Karpas-422 (cell line): ENCODE results near the gene BRMS1L. TPM values are rescaled to one million over a fixed set of nuclear protein-coding genes. Genes with fewer than 3 reads are reported as not detected.
"Not testable (repeated sequence)": the region's sequence is repeated elsewhere in the genome, so short reads cannot be mapped to it uniquely, and the experiment has no call there.

Experiments
- DNase-seq: peaks from one replicate; pipeline ENCODE4 v3.0.0-alpha.2; 2015
- H2AFZ ChIP-seq: fragments of 200-600 bp; sonication (generic); 2 replicates; pipeline ENCODE4 v1.6.1; 2014; ENCODE audit warnings: antibody characterized with exemption, low read length, mixed read lengths
- H3K27ac ChIP-seq: fragments of 200-600 bp; sonication (generic); 2 replicates; pipeline ENCODE4 v1.5.1; 2014; ENCODE audit warnings: mild to moderate bottlenecking, low read length, moderate library complexity
- H3K27me3 ChIP-seq: fragments of 200-600 bp; sonication (generic); 2 replicates; pipeline ENCODE4 v1.6.1; 2014; ENCODE audit warnings: low read length, mixed read lengths
- H3K36me3 ChIP-seq: fragments of 200-600 bp; sonication (generic); 2 replicates; pipeline ENCODE4 v1.6.1; 2014; ENCODE audit warnings: low read length, mixed read lengths; ENCODE audit not compliant: insufficient read depth
- H3K4me1 ChIP-seq: fragments of 200-600 bp; sonication (generic); 2 replicates; pipeline ENCODE4 v1.6.1; 2014; ENCODE audit warnings: mild to moderate bottlenecking, low read length, mixed read lengths
- H3K4me2 ChIP-seq: fragments of 200-600 bp; sonication (generic); 2 replicates; pipeline ENCODE4 v1.6.1; 2014; ENCODE audit warnings: low read length, low read depth, mild to moderate bottlenecking; ENCODE audit not compliant: poor library complexity, severe bottlenecking
- H3K4me3 ChIP-seq: fragments of 200-600 bp; sonication (generic); 2 replicates; pipeline ENCODE4 v1.5.1; 2014; ENCODE audit warnings: mild to moderate bottlenecking, antibody characterized with exemption, low read length, mixed read lengths
- H3K79me2 ChIP-seq: fragments of 200-600 bp; sonication (generic); 2 replicates; pipeline ENCODE4 v1.6.1; 2014; ENCODE audit warnings: mild to moderate bottlenecking, low read length, mixed read lengths
- H3K9ac ChIP-seq: fragments of 200-600 bp; sonication (generic); 2 replicates; pipeline ENCODE4 v1.6.0; 2014; ENCODE audit warnings: low read length
- H3K9me2 ChIP-seq: fragments of 200-600 bp; sonication (generic), shearing (Covaris generic); replicated peaks from 2 replicates; pipeline ENCODE4 v1.6.0; 2014; ENCODE audit warnings: mild to moderate bottlenecking, low read length, moderate library complexity; ENCODE audit not compliant: insufficient read depth
- H3K9me3 ChIP-seq: fragments of 300-700, 200-600 bp; sonication (generic); 2 replicates; pipeline ENCODE4 v1.6.1; 2014; ENCODE audit warnings: low read length, mixed read lengths
- H4K20me1 ChIP-seq: fragments of 200-600 bp; sonication (generic); 2 replicates; pipeline ENCODE4 v1.6.1; 2014; ENCODE audit warnings: mild to moderate bottlenecking, antibody characterized with exemption, low read length, low read depth; ENCODE audit not compliant: insufficient read depth
- total RNA-seq: library from RNA; depleted of rRNA; stranded (reverse); fragments of >200 nt; shearing (Covaris generic); gene quantifications from 2 replicates; pipeline ENCODE4 v1.2.3, GENCODE V29; 2014; ENCODE audit warnings: low replicate concordance

The BRMS1L gene
- total RNA-seq, 1 experiment from 2014 or later: 22.7 TPM

DNA sequence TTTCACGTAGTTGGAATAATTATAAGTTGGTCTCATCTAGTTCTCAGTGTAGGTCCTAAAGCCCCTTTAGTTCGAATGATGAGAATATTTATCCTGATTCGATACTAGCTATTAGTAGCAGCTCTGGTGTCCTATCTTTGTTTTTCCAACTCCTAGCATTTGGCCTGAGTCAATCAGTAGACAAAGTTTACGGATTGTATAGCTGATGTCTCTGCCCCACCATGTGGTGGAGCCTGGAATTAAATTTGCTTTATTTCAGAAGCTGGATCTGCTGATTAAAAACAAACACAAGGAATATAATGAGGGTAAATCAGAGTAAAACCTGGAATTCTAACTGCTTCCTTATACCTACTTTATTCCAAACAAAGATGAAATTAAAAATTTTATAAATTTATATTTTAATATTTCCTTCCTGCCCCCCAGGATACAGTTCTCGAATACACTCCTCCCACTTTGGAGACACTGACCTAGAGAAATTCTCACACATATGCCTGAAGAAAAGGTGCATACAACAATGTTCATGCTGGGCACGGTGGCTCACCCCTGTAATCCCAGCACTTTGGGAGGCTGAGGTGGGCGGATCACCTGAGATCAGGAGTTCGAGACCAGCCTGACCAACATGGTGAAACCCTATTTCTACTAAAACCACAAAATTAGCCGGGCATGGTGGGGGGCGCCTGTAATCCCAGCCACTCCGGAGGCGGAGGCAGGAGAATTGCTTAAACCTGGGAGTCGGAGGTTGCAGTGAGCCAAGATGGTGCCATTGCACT is 7.6 kb upstream of the BRMS1L start:
- Histone ChIP-seq H3K9ac (no peak overlapping the region), H4K20me1 (no peaks in the 10 kb centered on the region), H3K9me3 (no peaks in the 10 kb centered on the region), H2AFZ (no peak overlapping the region), H3K4me1 (peaks cover 12% of the 10 kb centered on the region), H3K4me3 (no peak overlapping the region), H3K9me2 (no peaks in the 10 kb centered on the region), H3K4me2 (no peak overlapping the region), H3K27me3 (no peaks in the 10 kb centered on the region), H3K79me2 (no peaks in the 10 kb centered on the region), H3K36me3 (no peaks in the 10 kb centered on the region), H3K27ac (no peak overlapping the region)
- DNase-seq: peak; percentile 86

DNA sequence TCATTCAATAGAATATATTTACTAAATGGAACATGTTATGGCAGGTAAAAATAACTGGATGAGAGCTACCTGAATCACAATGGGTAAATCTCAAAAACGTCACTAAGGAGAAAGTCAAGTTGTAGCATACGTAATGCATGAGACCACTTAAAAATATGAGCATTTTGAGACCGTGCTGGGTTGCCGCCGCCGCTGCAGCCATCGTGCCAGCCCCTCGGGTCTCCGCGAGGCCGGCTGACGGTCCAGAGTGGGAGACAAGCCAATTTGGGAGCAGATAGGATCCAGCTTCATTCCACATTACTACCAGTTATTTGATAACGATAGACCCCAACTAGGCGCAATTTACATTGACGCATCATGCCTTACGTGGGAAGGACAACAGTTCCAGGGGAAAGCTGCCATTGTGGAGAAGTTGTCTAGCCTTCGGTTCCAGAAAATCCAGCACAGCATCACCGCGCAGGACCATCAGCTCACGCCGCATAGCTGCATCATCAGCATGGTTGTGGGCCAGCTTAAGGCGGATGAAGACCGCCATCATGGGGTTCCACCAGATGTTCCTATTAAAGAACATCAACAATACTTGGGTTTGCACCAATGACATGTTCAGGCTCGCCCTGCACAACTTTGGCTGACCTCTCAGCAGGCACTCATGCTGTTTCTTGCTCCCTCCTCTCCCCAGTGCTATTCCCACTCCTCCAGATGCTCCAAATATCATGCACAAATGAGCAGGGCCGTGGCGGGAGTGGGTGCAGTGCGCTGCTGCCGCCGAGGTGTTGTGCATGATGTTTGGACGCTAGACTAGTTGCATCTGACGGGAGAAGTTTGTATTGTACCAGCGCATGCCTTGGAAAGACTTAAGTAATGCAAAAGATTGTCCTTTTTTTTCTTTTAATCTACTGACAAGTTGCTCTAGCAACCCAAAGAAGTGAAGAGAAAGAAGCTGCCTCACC is 6.3 kb upstream of the BRMS1L start:
- H3K9ac ChIP-seq: no peak overlapping the region
- no peaks in the 10 kb centered on the region for H4K20me1 ChIP-seq
- no peaks in the 10 kb centered on the region for H3K9me3 ChIP-seq
- no peaks in the 10 kb centered on the region for H3K79me2 ChIP-seq
- no peak overlapping the region for H3K4me3 ChIP-seq
- no peaks in the 10 kb centered on the region for H3K27me3 ChIP-seq
- H2AFZ ChIP-seq: no peak overlapping the region
- no peak overlapping the region for H3K4me2 ChIP-seq
- no peaks in the 10 kb centered on the region for H3K9me2 ChIP-seq
- H3K27ac ChIP-seq: no peak overlapping the region
- no peak for DNase-seq
- peaks cover 12% of the 10 kb centered on the region for H3K4me1 ChIP-seq
- no peaks in the 10 kb centered on the region for H3K36me3 ChIP-seq

DNA sequence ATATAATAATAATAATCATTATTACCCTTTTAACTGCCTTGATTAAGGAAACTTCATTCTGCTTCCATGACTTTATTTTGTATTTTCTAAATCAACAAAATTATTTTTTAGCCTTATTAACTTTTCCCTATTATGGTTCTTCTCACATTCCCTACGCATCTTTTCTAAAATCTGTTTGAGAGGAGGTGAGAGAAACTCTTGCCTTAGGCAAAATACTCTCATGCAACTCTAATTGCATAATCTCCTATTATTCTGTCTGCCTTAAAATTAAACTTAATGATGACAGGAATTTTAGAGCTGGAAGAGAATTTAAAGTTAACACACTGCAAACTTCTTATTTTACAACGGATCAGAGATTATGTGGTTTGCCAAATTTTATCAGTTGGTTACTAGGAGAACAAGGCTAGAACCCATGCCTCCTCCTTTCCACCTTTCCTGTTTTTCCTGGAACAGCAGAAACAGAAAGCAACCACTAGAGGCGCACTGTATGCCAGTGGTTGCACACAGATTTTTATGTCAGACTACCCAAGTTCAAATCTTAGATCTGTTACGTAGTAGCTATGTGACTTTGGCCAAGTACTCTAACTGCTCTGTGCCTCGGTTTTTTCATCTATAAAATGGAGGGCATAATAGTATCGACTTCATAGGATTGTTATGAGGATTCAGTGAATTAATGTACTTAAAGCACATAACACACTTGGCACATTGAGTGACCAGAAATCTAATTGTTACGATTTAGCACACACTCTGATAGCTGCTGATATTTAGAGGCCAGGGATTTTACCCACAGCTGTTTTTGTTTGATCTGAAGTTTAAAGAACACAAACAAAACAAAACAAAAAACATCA is 4.3 kb upstream of the BRMS1L start:
- peaks cover 5% of the 10 kb centered on the region for H3K79me2 ChIP-seq
- H3K9me3 ChIP-seq: no peaks in the 10 kb centered on the region
- no peak overlapping the region for H3K4me3 ChIP-seq
- no peaks in the 10 kb centered on the region for H3K36me3 ChIP-seq
- no peak overlapping the region for H3K27ac ChIP-seq
- H3K27me3 ChIP-seq: no peaks in the 10 kb centered on the region
- H3K9ac ChIP-seq: peak overlapping the region; percentile 25; the same call in 1 of the 2 replicates
- peak overlapping the region; percentile 76 for H2AFZ ChIP-seq
- peaks cover 17% of the 10 kb centered on the region for H3K4me1 ChIP-seq
- DNase-seq: peak; percentile 82
- H4K20me1 ChIP-seq: no peaks in the 10 kb centered on the region
- H3K4me2 ChIP-seq: peak overlapping the region; percentile 24
- H3K9me2 ChIP-seq: no peaks in the 10 kb centered on the region

DNA sequence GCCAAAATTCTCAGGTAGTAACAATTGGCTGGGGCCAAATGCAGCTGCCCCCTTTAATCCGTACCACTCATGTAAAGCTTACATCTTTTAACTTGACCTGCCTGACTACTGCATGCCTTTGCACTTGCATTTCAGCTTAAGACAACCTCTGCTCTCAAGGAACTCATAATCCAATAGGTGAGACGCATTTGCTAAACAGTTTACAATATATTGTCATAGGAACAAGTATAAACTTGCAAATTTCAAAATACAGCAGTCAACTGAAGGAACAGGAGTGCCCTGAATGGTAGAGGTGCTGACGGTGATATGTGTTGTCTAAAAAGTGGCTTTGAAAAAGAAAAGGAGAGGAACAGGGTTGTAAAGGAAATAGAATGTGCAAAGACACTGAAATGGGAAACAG is 3.6 kb upstream of the BRMS1L start:
- Histone ChIP-seq H3K27ac (no peak overlapping the region), H3K9me3 (no peaks in the 10 kb centered on the region), H3K9me2 (no peaks in the 10 kb centered on the region), H3K4me3 (no peak overlapping the region), H4K20me1 (no peaks in the 10 kb centered on the region; the same call in 1 of the 2 replicates), H3K9ac (0 out of 2 replicates have a peak overlapping the region, but pooled peaks have one; percentile 25), H3K36me3 (no peaks in the 10 kb centered on the region), H3K4me1 (peaks cover 21% of the 10 kb centered on the region), H3K4me2 (peak overlapping the region; percentile 24), H3K79me2 (peaks cover 12% of the 10 kb centered on the region), H3K27me3 (no peaks in the 10 kb centered on the region), H2AFZ (peak overlapping the region; percentile 76)
- no peak for DNase-seq

DNA sequence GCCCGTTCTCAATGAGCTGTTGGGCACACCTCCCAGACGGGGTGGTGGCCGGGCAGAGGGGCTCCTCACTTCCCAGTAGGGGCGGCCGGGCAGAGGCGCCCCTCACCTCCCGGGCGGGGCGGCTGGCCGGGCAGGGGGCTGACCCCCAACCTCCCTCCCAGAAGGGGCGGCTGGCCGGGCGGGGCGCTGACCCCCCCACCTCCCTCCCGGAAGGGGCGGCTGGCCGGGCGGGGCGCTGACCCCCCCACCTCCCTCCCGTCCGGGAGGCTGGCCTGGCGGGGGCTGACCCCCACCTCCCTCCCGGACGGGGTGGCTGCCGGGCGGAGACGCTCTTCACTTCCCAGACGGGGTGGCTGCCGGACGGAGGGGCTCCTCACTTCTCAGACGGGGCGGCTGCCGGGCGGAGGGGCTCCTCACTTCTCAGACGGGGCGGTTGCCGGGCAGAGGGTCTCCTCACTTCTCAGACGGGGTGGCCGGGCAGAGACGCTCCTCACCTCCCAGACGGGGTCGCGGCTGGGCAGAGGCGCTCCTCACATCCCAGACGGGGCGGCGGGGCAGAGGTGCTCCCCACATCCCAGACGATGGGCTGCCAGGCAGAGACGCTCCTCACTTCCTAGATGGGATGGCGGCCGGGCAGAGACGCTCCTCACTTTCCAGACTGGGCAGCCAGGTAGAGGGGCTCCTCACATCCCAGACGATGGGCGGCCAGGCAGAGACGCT is 1.5 kb upstream of the BRMS1L start:
- not testable (repeated sequence) for DNase-seq, H2AFZ ChIP-seq, H3K9ac ChIP-seq

DNA sequence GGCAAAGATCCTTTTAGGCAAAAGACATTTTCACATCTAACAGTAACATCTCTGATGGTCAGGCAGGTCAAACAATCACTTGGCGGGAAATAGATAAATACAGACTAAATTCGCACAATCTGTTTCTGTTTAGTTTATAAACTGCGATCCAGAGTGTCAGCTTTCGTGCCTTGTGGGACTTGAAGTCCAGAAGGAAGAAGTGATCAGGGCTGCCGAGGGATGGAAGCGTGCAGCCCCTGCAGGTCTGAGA is 245 bp upstream of the BRMS1L start:
- peaks cover 45% of the 10 kb centered on the region for H3K79me2 ChIP-seq
- no peak for DNase-seq
- H3K27ac ChIP-seq: peak overlapping the region; percentile 30; the same call in 1 of the 2 replicates

More for the DNA sequence above, 1.5 kb upstream of the BRMS1L start:
- not testable (repeated sequence) for H3K4me2 ChIP-seq, H3K9me2 ChIP-seq, H3K27ac ChIP-seq, H4K20me1 ChIP-seq, H3K9me3 ChIP-seq, H3K36me3 ChIP-seq, H3K27me3 ChIP-seq
- H3K4me3 ChIP-seq: peak overlapping the region; percentile 86; the same call in 1 of the 2 replicates
- peaks cover 33% of the 10 kb centered on the region for H3K79me2 ChIP-seq
- peaks cover 36% of the 10 kb centered on the region for H3K4me1 ChIP-seq

DNA sequence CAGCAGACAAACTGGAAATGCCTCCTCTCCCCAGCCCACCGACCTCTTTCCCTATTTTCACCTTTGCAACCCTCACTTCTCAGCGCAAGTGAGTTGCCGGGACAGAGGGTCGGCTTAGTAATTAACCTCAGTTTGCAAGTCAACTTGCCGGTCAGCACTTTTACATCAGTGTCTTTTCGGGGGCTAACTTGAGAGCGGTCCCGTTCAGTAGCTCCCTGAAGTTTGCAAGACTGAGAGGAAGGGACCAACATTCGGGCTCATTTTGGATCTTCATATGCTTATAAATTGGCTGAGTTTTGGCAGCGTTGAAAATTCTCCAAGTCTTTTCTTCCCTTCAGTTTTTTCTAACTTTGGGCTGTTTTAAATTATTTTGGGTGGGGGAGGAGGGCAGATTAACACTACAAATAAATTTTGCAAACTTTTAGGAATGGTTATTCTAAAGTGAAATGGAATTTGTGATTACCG is 846 bp downstream of the BRMS1L start:
- peak overlapping the region; percentile 87 for H3K4me2 ChIP-seq
- DNase-seq: no peak
- peaks cover 31% of the 10 kb centered on the region for H3K4me1 ChIP-seq
- no peaks in the 10 kb centered on the region for H3K27me3 ChIP-seq
- H4K20me1 ChIP-seq: no peaks in the 10 kb centered on the region; the same call in 1 of the 2 replicates
- peaks cover 56% of the 10 kb centered on the region for H3K79me2 ChIP-seq
- H3K36me3 ChIP-seq: peaks cover 17% of the 10 kb centered on the region; the same call in 1 of the 2 replicates
- H3K27ac ChIP-seq: peak overlapping the region; percentile 8; the same call in 1 of the 2 replicates
- peak overlapping the region; percentile 97 for H3K9ac ChIP-seq
- peak overlapping the region; percentile 86 for H3K4me3 ChIP-seq
- no peaks in the 10 kb centered on the region for H3K9me3 ChIP-seq
- H2AFZ ChIP-seq: peak overlapping the region; percentile 24; the same call in 1 of the 2 replicates
- H3K9me2 ChIP-seq: no peaks in the 10 kb centered on the region

More for the DNA sequence above, 245 bp upstream of the BRMS1L start:
- Histone ChIP-seq H3K4me3 (peak overlapping the region; percentile 86), H2AFZ (peak overlapping the region; percentile 40), H4K20me1 (no peaks in the 10 kb centered on the region; the same call in 1 of the 2 replicates), H3K27me3 (no peaks in the 10 kb centered on the region), H3K4me1 (peaks cover 36% of the 10 kb centered on the region), H3K9me2 (no peaks in the 10 kb centered on the region), H3K9me3 (no peaks in the 10 kb centered on the region), H3K36me3 (peaks cover 7% of the 10 kb centered on the region; the same call in 1 of the 2 replicates), H3K4me2 (peak overlapping the region; percentile 87), H3K9ac (peak overlapping the region; percentile 61)
